Fibroblast of peridontal ligament (primary cell): ENCODE data around the gene COX6B2.
A peak's percentile ranks its signal among the peaks of the same experiment; 100 is the strongest.

Source experiments
- DNase-seq: peaks from one replicate; pipeline ENCODE4 v3.0.0-alpha.2; 2010; ENCODE audit errors: extremely low read depth

COX6B2 gene

GRCh38 chr19:55341595-55342531 lies 12.7 kb downstream of the COX6B2 start:
- no peak for DNase-seq

- peak; percentile 35 for DNase-seq
Measured at GRCh38 chr19:55341171-55341588, 13.3 kb downstream of the COX6B2 start.

- DNase-seq, result no peak
Measured at GRCh38 chr19:55340784-55341147, 13.8 kb downstream of the COX6B2 start.

GRCh38 chr19:55339889-55340783 lies 14.4 kb downstream of the COX6B2 start:
- DNase-seq, result no peak

- DNase-seq, result peak; percentile 100
Measured at GRCh38 chr19:55339105-55339888, 15.2 kb downstream of the COX6B2 start, which contains the start of gene KMT5C. Gene KMT5C, plus strand, starts transcription at chr19:55339876. Its CDS starts 2,061 bp downstream, at chr19:55341937.

GRCh38 chr19:55336101-55336500 lies 18.4 kb downstream of the COX6B2 start:
- peak; percentile 27 for DNase-seq

- DNase-seq, result no peak
Measured at GRCh38 chr19:55333870-55334269, 20.6 kb downstream of the COX6B2 start.

- peak; percentile 29 for DNase-seq
Measured at GRCh38 chr19:55329791-55330190, 24.7 kb downstream of the COX6B2 start.

- peak; percentile 34 for DNase-seq
Measured at GRCh38 chr19:55328774-55329318, 25.7 kb downstream of the COX6B2 start.

GRCh38 chr19:55325172-55325571 lies 29.3 kb downstream of the COX6B2 start, which contains the start of gene TMEM150B:
Gene TMEM150B, minus strand, starts transcription at chr19:55325341. Its CDS starts 4,305 bp downstream, at chr19:55321036.
- DNase-seq, result no peak

- DNase-seq, result no peak
Measured at GRCh38 chr19:55324662-55325061, 29.9 kb downstream of the COX6B2 start.

GRCh38 chr19:55322204-55322885 lies 32.2 kb downstream of the COX6B2 start:
- DNase-seq, result no peak

GRCh38 chr19:55321466-55322137 lies 32.9 kb downstream of the COX6B2 start:
- no peak for DNase-seq

- DNase-seq, result no peak
Measured at GRCh38 chr19:55320844-55321419, 33.6 kb downstream of the COX6B2 start.

- peak; percentile 38 for DNase-seq
Measured at GRCh38 chr19:55319785-55320184, 34.7 kb downstream of the COX6B2 start.

- DNase-seq, result no peak
Measured at GRCh38 chr19:55316646-55317045, 37.9 kb downstream of the COX6B2 start.

GRCh38 chr19:55315956-55316525 lies 38.5 kb downstream of the COX6B2 start:
- DNase-seq, result no peak

- DNase-seq, result no peak
Measured at GRCh38 chr19:55314396-55314795, 40.1 kb downstream of the COX6B2 start.
